A673 (cell line): Measurements from ENCODE around the gene ABHD16B.

ENCODE experiments used
- EZH2 ChIP-seq: fragments of 200-600 bp; sonication (generic); IDR thresholded peaks from 2 replicates; pipeline ENCODE4 v1.6.1; 2017; ENCODE audit warnings: borderline replicate concordance, low read depth, mild to moderate bottlenecking, mixed read lengths, antibody characterized with exemption, low read length; ENCODE audit not compliant: poor library complexity, severe bottlenecking
- TF ChIP-seq, protein P1 (sequence below): fragments of 300-800, 200-600 bp; sonication (generic); conservative IDR thresholded peaks from 2 replicates; pipeline ENCODE4 v1.5.1; 2017; ENCODE audit warnings: low read depth, mild to moderate bottlenecking, antibody characterized with exemption, low read length, moderate library complexity, mixed read lengths

DNA sequence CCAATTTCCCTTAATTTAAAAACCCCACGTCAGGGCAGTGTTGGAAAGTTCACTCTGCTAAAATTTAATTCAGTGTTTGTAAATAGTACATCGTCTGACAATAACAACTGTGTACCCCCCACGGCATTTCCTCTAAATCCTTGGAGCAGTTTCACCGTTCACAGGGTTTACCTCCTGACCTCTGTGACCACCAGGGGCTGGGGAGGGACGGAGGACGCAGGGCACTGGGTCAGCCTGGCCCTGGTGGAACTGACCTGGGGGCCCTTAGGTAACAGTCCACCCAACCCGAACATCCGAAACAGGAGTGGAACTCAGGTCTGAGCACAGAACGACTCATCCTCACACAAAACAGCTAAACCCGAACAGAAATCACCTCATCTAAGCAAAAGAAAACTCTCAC, 32.3 kb upstream of the ABHD16B start:
- TF ChIP-seq, protein P1, sequence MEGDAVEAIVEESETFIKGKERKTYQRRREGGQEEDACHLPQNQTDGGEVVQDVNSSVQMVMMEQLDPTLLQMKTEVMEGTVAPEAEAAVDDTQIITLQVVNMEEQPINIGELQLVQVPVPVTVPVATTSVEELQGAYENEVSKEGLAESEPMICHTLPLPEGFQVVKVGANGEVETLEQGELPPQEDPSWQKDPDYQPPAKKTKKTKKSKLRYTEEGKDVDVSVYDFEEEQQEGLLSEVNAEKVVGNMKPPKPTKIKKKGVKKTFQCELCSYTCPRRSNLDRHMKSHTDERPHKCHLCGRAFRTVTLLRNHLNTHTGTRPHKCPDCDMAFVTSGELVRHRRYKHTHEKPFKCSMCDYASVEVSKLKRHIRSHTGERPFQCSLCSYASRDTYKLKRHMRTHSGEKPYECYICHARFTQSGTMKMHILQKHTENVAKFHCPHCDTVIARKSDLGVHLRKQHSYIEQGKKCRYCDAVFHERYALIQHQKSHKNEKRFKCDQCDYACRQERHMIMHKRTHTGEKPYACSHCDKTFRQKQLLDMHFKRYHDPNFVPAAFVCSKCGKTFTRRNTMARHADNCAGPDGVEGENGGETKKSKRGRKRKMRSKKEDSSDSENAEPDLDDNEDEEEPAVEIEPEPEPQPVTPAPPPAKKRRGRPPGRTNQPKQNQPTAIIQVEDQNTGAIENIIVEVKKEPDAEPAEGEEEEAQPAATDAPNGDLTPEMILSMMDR, result no peak
- no peak for TF ChIP-seq EZH2
